Measurements from ENCODE around the gene ZNF710.

DNA sequence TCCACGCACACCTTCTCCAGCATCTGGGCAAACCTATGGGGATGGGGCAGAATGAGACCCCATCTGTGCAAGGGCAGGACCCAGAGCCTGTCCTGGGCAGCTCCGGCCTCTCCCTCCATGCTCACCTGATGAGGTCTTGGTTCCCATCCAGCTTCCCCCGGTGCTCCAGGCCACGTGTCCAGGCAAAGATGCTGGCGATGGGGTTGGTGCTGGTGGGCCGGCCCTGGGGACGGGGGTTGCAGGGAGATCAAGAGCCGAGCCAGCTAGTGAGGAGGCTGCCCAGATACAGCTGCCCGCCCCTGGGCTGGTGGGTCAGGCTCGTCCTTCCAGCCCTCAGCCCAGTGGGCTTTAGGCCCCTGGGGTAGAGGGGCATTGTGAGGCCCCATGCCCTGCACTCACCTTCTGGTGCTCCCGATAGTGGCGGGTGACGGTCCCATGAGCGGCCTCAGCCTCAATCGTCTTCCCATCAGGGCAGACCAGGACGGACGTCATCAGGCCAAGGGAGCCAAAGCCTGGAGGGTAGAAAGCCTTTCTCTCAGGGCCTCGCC lies 83.8 kb downstream of the ZNF710 start:
- TF ChIP-seq, protein P1, sequence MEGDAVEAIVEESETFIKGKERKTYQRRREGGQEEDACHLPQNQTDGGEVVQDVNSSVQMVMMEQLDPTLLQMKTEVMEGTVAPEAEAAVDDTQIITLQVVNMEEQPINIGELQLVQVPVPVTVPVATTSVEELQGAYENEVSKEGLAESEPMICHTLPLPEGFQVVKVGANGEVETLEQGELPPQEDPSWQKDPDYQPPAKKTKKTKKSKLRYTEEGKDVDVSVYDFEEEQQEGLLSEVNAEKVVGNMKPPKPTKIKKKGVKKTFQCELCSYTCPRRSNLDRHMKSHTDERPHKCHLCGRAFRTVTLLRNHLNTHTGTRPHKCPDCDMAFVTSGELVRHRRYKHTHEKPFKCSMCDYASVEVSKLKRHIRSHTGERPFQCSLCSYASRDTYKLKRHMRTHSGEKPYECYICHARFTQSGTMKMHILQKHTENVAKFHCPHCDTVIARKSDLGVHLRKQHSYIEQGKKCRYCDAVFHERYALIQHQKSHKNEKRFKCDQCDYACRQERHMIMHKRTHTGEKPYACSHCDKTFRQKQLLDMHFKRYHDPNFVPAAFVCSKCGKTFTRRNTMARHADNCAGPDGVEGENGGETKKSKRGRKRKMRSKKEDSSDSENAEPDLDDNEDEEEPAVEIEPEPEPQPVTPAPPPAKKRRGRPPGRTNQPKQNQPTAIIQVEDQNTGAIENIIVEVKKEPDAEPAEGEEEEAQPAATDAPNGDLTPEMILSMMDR (IDR thresholded peaks at IDR 0.05) = no peak
- TF ChIP-seq POLR2A (IDR thresholded peaks at IDR 0.05) (no peak), POLR2AphosphoS5 (IDR thresholded peaks at IDR 0.05) (no peak), EP300 (IDR thresholded peaks at IDR 0.05) (no peak)
